Right forelimb (tissue), 1 donor: ENCODE results near the gene PLPP7.
"Not testable (repeated sequence)": the region's sequence is repeated elsewhere in the genome, so short reads cannot be mapped to it uniquely, and the experiment has no call there.

Experiments
- DNase-seq: peaks from one replicate; pipeline ENCODE4 v3.0.0-alpha.2; 2018

The PLPP7 gene

GRCh38 chr9:131270171-131271015 is 19.1 kb upstream of the PLPP7 start:
- no peak for DNase-seq

DNA sequence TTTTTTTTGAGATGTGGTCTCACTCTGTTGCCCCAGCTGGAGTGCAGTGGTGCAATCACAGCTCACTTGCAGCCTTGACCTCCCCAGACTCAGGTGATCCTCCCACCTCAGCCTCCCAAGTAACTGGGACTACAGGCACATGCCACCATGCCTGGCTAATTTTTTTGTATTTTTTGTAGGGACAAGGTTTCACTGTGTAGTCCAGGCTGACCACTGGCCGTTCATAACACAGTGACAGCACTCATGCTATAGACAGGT is 18.6 kb upstream of the PLPP7 start:
- DNase-seq: not testable (repeated sequence)

DNA sequence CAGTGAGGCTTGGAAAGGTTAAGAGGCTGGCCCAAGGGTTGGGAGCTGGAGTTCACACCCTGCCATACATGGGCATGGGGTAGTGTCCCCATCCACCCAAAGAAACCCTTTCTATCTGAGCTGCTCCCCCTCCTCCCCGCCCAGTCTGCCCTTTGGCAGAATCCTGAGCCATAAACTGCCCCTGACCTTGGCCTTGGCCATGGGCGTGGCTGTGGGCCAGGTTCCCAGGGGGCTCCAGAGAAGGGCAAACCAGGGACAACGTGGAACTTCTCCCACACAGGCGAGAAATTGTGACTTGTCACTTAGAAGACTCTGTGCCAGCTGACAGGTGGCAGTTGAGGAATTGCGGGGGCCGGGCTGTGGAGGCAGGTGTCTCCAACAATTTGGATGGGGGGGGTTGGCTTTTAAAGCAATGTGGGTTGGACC is 18.0 kb upstream of the PLPP7 start:
- DNase-seq: no peak

- no peak for DNase-seq
Observed at GRCh38 chr9:131272212-131272611, 17.3 kb upstream of the PLPP7 start.

DNA sequence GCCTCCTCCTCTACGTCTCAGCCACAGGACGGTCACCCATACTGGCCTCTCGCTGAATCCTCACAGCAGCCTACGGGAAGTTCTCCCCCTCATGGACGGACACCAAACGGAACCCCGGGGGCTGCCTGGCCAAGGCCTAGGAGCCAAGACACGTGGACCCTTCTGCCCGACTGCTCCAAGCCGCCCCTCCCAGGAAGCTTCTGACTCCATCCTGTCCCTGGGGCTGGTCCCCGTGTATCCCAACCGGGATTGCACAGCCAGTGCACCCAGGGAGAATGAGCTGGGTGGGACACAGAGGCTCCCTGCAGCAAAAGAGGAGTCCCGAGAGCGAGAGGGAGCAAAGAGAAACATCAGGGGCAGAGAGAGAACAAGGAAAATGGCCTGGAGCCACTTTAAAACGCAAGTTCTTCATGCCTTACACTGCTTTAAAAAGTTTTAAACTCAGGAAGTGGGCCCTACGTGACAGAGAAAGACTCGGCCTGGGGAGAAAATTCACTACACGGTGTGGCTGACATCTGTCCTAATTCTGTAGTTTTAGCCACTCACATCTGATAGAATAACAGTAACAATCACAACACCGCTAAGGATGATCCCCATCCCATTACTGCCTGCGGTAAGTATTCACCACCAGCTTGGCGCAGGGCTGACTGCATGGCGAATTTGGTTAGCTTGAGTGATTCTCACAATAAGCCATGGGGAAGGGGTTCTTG is 16.2 kb upstream of the PLPP7 start:
- no peak for DNase-seq

- no peak for DNase-seq
Observed at GRCh38 chr9:131273856-131274673, 15.5 kb upstream of the PLPP7 start.

DNA sequence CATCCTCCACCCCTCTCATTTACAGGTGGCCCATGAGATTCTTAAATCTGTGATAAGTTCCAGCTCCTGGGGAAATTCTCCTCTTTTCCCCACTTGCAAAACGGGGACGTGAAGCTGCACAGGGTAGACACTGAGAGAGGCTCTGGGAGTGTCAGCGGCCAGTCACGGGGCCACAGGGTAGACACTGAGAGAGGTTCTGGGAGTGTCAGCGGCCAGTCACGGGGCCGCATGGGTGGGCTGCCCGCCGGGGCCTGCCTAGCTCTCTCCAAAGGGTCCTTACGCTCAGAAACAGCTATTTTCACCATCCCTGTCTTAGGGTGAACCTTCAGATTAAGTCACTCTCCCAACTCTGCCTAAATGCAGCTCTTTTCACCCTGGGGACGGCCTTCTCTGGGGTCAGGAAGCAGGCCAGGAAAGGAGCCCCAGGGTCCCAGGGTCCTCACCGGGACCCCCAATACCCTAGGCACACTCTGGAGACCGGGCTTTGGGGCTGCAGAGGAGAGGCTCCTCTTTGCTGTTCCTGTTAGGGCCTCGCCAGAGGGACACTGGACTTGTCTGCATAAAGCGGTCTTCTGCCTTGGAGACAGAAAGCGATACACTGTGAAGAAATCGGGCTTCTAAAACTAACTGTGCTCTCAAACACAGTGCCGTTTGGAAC is 14.7 kb upstream of the PLPP7 start:
- DNase-seq: no peak

GRCh38 chr9:131275332-131276093 is 14.0 kb upstream of the PLPP7 start:
- DNase-seq: no peak

DNA sequence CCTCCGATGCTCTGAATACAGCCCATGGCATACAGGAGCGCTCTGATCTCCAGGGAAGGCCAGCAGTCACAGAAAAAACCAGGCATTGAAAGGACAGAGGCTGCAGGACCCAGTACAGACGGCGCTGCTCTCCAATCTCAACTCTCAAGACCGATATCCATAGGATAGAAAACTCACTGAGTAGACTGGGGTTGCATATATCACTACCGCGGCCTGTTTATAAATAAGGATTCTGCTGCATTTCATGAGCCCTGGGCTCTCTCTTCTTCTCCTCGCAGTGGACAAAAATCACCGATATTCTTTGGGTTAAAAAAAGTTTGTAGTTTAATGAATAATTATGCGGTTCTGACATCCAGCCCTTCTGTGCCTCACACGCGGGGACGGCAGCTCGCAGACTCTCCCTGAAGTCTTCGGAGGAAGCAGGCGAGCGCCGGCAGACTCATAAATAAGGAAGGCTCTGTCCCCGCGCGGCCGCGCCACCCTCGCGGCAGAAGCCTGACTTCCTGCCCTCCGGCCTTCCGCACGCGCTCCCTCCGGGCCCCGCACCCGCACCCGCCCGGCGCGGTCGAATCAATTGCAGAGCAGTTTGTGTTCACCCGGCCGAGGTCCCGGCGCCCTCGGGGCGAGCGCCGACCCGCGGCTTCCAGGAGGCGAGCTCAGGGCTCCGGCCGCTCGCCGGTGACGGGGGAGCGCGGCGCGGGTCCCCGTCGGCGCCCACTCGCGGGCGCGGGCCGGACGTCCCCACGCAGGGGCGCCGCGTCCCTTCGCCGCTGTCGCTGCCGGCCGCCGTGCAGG is 13.2 kb upstream of the PLPP7 start, which contains the start of gene FAM78A:
FAM78A (minus strand) TSS at position 417 of the 795 bp plus-strand sequence; CDS start at position 86, 331 bp downstream.
- DNase-seq: no peak

DNA sequence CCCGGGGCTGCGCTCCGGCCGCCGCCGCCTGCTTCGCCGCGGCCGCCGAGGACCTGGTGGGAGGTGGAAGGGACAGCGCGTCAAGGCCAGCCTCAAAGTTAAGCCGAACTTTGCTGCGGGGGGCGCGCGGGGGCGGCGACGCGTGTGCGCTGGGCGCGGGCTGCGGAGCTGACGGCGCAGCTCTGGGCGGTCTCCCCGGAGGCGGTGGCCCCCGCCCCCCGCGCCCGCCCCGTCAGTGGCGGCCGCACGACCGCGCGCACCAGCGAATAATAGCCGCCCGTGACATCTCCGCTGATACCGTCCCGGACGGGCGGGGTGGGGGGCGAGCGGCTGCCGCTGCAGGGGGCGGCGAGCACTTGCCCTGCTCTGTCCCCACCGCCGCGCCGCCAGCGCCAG is 12.6 kb upstream of the PLPP7 start:
- DNase-seq: no peak

GRCh38 chr9:131277287-131277909 is 12.1 kb upstream of the PLPP7 start:
- DNase-seq: no peak

DNA sequence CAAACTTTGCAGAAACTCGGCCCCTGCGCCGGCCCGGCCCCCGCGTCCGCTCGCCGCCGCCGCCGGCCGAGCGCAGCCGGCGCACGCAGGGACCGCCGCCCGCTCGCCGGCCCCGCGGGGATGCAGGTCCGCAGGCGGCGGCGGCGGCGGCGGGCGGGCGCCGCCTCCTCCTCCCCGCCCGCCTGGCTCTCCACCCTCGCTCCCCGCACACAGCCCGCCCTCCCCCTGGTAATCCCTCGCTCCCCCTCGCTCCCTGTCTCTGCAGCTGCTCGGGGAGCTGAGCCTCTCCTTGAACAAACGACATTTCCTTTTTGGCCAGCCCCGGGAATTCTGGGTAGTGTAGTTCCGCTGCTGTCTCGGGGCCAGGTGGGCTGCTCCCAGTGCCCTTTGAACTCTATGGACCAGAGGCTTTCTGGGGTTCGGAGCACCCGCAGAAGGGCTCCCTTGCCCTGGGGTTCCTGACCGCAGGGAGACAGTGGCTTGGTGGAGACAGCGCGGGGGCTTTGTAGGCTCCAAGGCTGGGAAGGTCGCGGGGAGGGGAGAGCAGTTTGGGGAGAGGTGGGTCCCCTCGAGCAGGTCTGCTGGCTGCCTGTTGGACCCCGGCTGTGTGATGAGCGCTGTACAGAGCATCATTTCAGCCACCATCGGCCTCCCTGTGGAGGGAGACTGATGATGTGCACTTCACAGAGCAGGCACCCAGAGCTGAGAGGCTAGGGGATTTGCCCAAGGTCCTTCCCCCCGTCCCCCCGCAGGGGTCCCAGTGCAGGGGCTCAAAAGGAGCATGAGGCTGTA is 11.4 kb upstream of the PLPP7 start:
- peak; percentile 88 for DNase-seq

DNA sequence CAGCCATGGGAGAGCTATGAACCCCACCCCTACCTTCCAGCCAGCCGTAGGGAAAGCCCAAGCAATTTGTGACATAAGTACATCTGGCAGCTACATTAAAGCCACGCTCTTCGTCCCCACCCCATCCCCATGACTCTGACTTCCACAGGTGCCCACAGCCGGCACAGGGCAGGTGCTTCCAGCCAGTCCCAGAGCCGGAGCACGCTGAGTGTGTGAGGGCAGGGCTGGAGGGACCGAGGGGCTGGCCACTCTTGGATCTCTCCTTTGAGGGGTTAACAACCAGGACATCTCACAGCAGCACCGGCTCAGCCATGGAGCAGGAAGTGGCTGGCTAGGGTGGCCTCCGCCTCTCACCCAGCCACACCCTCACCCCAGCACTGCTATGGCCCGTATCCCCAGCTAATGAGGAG is 10.8 kb upstream of the PLPP7 start:
- DNase-seq: no peak

DNA sequence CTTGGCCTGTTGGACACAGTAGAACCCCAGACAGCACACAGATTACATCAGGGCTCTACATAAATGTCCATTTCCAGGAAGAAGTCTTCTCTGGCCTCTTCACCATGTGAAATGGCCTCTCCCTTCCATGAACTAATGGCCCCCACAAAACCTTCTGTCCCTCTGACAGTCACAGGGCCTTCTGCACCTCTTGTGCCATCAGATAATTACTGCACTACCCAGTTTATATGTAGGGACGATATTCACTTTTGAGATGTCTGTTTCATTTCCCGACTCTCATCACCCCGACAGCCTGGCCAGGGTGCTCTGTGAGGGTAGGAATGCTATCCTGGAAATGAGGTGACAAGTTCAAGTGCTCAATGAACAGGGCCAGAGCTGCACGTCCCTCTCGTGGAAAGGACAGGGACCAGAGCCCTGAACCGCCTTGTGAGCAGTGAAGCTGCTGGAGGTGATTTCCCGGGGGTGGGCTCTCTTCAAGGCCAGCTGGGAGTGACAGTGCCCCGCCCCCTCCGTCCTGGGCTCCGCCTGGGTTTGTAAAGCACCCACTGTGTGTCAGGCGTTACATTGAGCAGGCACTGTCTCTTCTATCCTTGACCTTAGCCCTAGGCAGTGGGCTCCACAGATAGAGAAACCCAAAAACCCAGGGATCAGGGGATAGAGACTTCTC is 10.2 kb upstream of the PLPP7 start:
- DNase-seq: no peak

DNA sequence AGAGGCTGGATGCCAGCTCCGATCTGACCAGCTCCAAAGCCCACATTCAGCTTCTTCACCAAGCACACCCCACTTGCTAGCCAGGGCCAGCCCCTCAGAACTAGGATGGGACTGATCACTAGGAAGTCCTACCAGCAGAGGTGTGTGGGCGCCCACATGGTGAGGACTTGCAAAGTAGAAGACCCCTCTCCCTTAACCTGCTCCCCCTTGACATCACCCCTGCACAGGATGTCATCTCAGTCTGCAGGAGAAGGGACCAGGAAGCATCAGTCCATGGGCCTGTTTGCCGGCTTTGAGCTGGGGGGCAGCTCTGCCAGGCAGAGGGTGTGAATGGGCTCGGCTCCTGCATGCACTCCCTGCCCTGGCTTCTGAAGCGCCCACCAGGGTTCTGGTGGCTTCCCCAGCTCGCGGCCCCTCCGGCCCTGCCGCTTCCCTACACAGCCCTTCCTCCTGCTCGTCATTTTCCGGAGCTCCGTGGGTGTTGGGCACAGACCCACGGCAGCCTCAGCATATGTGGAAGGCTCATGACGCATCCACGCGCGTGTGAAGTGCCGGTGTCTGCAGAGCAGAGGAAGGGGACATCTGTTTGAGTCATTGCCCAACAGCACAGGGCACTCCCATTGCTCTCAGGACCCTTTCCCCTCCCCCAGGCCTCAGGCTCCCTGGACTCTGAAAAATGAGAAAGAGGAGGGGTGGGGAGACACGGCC is 9.5 kb upstream of the PLPP7 start:
- no peak for DNase-seq

DNA sequence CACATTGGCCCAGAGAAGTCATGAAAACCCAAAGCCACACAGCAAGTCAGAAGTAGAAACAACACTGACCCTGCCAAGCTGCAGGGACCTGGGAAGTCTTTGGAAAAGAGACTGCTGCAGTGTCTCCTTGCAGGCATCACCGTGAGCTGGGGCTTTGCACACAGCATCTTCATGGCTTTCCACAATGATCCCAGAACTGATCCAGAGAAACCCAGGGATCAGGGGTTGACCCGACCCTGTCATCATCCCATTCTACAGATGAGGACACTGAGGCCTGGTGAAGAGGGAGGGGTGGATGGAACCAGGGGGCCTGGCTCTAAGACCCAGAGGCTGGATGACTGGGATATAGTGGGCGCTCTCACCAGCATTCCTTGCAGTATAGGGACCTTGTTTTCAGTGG is 8.9 kb upstream of the PLPP7 start:
- no peak for DNase-seq

- no peak for DNase-seq
Observed at GRCh38 chr9:131281119-131281965, 8.2 kb upstream of the PLPP7 start.

GRCh38 chr9:131282175-131282574 is 7.3 kb upstream of the PLPP7 start:
- DNase-seq: no peak
